WERI-Rb-1 (cell line): Measurements from ENCODE around the gene NTN1.

ENCODE experiments used
- DNase-seq: peaks from one replicate; pipeline ENCODE4 v3.0.0-alpha.2; 2020
- H3K27ac ChIP-seq: fragments of 250-450 bp; sonication (Bioruptor Pico); 2 replicates; pipeline ENCODE4 v1.5.1; 2020; ENCODE audit warnings: mild to moderate bottlenecking, moderate library complexity
- H3K27me3 ChIP-seq: fragments of 250-450 bp; sonication (Bioruptor Pico); 2 replicates; pipeline ENCODE4 v1.5.1; 2021; ENCODE audit warnings: mild to moderate bottlenecking, low read depth, moderate library complexity; ENCODE audit not compliant: insufficient read depth, severe bottlenecking
- H3K36me3 ChIP-seq: fragments of 250-450 bp; sonication (Bioruptor Pico); 2 replicates; pipeline ENCODE4 v1.5.1; 2020; ENCODE audit warnings: mild to moderate bottlenecking, moderate library complexity
- H3K4me3 ChIP-seq: 2 replicates; pipeline ENCODE4 v1.5.1; 2011; ENCODE audit warnings: low read depth, mild to moderate bottlenecking, control low read depth, low read length
- H3K9me3 ChIP-seq: fragments of 250-450 bp; sonication (Bioruptor Pico); 2 replicates; pipeline ENCODE4 v1.5.1; 2021; ENCODE audit warnings: mild to moderate bottlenecking, moderate library complexity; ENCODE audit not compliant: severe bottlenecking
- CTCF ChIP-seq: IDR thresholded peaks from 2 replicates; pipeline ENCODE4 v1.5.1; 2011; ENCODE audit warnings: low read depth, mild to moderate bottlenecking, control low read depth, inconsistent platforms, low read length

NTN1 gene

GRCh38 chr17:9021992-9022572 lies 772 bp downstream of the NTN1 start:
- H3K4me3 ChIP-seq, result peak overlapping the region; percentile 77
- H3K36me3 ChIP-seq, result no peaks in the 10 kb centered on the region
- DNase-seq, result peak; percentile 53
- H3K27me3 ChIP-seq, result peaks cover 14% of the 10 kb centered on the region
- TF ChIP-seq CTCF, result no peak
- H3K9me3 ChIP-seq, result no peaks in the 10 kb centered on the region
- H3K27ac ChIP-seq, result peak overlapping the region; percentile 2; the same call in 1 of the 2 replicates

- Histone ChIP-seq H3K36me3 (no peaks in the 10 kb centered on the region), H3K27ac (no peak overlapping the region), H3K4me3 (peak overlapping the region; percentile 77), H3K27me3 (peaks cover 14% of the 10 kb centered on the region), H3K9me3 (no peaks in the 10 kb centered on the region)
- DNase-seq, result no peak
- TF ChIP-seq CTCF, result no peak
Measured at GRCh38 chr17:9022573-9023391, 1.5 kb downstream of the NTN1 start.

GRCh38 chr17:9023392-9024218 lies 2.3 kb downstream of the NTN1 start:
- Histone ChIP-seq H3K4me3 (no peak overlapping the region), H3K36me3 (no peaks in the 10 kb centered on the region), H3K27ac (no peak overlapping the region), H3K9me3 (no peaks in the 10 kb centered on the region), H3K27me3 (peaks cover 14% of the 10 kb centered on the region)
- DNase-seq, result no peak
- TF ChIP-seq CTCF, result no peak

- no peak for TF ChIP-seq CTCF
- H3K4me3 ChIP-seq, result no peak overlapping the region
- no peaks in the 10 kb centered on the region for H3K36me3 ChIP-seq
- H3K9me3 ChIP-seq, result no peaks in the 10 kb centered on the region
- no peak for DNase-seq
- H3K27ac ChIP-seq, result no peak overlapping the region
- H3K27me3 ChIP-seq, result peaks cover 14% of the 10 kb centered on the region
Measured at GRCh38 chr17:9024497-9024896, 3.2 kb downstream of the NTN1 start.

- Histone ChIP-seq H3K27ac (no peak overlapping the region), H3K9me3 (no peaks in the 10 kb centered on the region), H3K36me3 (no peaks in the 10 kb centered on the region), H3K4me3 (no peak overlapping the region), H3K27me3 (peaks cover 14% of the 10 kb centered on the region)
- DNase-seq, result no peak
- no peak for TF ChIP-seq CTCF
Measured at GRCh38 chr17:9026741-9027140, 5.4 kb downstream of the NTN1 start.
